Right atrium auricular region (tissue), 2 donors: ENCODE data around the gene BPIFA2. TPM values are rescaled to one million over a fixed set of nuclear protein-coding genes. Genes with fewer than 3 reads are reported as not detected.

Experiments used
- DNase-seq: peaks from one replicate; pipeline ENCODE4 v3.0.0-alpha.2; 2019; ENCODE audit warnings: low spot score
- H3K27ac ChIP-seq, 2 donors: fragments of 200-600 bp; sonication (generic); 1 replicate in 1 of 2; 2 replicates in 1 of 2; pipeline ENCODE4 v1.5.1; 2016 to 2019
- H3K27me3 ChIP-seq, 2 donors: fragments of 200-600 bp; sonication (generic); one replicate each; pipeline versions ENCODE4 v1.5.1 to v1.6.0; 2017 to 2019
- H3K36me3 ChIP-seq: fragments of 200-600 bp; sonication (generic); one replicate; pipeline ENCODE4 v1.5.1; 2016
- H3K4me1 ChIP-seq, 2 donors: fragments of 200-600 bp; sonication (generic); one replicate each; pipeline versions ENCODE4 v1.5.1 to v1.6.0; 2017 to 2019
- H3K4me3 ChIP-seq, 2 donors: fragments of 200-600 bp; sonication (generic); 1 replicate in 1 of 2; 2 replicates in 1 of 2; pipeline ENCODE4 v1.5.1; 2017 to 2019; ENCODE audit warnings: mild to moderate bottlenecking in 1 of 2, moderate library complexity in 1 of 2
- H3K9me3 ChIP-seq, 2 donors: fragments of 200-600 bp; sonication (generic); one replicate each; pipeline ENCODE4 v1.5.1; 2019
- total RNA-seq, 2 donors: library from RNA; depleted of rRNA; stranded (reverse); fragments of >200 nt; gene quantifications; one replicate each; pipeline ENCODE4 v1.1.0, GENCODE V29; 2016
- TF ChIP-seq, protein P1 (sequence below), 2 donors: fragments of 200-600 bp; sonication (generic); IDR thresholded peaks; one replicate each; pipeline ENCODE4 v1.5.1; 2019; ENCODE audit warnings: antibody characterized with exemption in 2 of 2

The BPIFA2 gene
- total RNA-seq, 2 donors from 2014 or later: not detected

DNA sequence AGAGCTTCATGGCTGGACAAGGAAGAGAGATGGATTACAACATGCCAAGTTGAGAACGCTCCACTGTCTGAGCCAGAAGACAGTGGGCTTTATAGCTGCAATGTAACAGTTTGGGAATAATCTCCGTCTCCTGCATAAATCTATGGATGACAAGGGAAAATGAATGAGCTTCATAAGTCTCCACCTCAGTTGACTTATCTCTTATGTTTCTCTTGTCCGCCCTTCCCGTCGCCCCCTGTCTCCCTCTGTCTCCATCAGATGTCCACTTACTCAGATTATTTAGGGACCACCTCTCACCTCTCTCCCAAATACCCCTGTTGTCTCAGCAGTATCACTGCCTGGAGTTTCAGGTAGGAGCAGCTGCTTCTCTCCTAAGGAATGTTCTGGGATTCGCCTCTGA is 13.7 kb upstream of the BPIFA2 start:
- DNase-seq: peak; percentile 26
- Histone ChIP-seq H3K36me3 (no peaks in the 10 kb centered on the region), H3K4me1 (no peaks in the 10 kb centered on the region), H3K4me3 (no peak overlapping the region), H3K9me3 (no peaks in the 10 kb centered on the region), H3K27ac (no peak overlapping the region), H3K27me3 (no peaks in the 10 kb centered on the region)
- TF ChIP-seq, protein P1, sequence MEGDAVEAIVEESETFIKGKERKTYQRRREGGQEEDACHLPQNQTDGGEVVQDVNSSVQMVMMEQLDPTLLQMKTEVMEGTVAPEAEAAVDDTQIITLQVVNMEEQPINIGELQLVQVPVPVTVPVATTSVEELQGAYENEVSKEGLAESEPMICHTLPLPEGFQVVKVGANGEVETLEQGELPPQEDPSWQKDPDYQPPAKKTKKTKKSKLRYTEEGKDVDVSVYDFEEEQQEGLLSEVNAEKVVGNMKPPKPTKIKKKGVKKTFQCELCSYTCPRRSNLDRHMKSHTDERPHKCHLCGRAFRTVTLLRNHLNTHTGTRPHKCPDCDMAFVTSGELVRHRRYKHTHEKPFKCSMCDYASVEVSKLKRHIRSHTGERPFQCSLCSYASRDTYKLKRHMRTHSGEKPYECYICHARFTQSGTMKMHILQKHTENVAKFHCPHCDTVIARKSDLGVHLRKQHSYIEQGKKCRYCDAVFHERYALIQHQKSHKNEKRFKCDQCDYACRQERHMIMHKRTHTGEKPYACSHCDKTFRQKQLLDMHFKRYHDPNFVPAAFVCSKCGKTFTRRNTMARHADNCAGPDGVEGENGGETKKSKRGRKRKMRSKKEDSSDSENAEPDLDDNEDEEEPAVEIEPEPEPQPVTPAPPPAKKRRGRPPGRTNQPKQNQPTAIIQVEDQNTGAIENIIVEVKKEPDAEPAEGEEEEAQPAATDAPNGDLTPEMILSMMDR (IDR thresholded peaks at IDR 0.05): no peak

DNA sequence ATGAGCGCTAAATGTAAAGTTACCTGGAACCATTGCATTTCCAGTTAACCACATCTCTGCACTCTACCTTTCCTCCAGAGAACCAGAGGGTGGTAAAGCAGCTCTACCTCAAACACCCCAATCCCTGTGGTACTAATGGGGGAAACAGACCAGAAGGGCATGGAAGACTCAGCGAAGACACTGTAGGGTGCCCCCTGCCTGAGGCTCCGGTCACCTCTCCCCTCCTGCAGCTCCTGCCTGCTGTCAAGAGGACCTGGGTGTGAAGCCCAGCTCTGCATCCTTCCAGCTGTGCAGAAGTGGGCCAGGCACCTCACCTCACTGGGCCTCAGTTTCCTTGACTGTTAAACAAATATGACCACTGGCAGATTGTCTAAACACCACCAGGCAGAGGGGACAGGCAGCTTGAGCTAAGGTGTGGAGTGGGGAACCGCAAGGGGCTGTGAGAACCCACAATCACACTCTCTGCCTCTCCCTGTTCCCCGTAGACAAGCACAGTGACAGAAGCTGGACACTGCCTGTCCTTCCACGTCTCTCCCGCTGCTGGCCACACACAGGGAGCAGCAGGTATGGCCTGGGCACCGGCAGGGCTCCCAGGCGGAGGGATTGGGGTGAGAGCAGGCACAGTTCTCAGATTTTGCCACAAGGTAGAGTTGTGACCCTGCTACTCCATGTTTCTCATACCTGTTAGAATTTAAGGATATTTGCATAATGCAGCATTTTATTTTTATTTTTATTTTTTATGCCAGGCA is 9.1 kb upstream of the BPIFA2 start:
- TF ChIP-seq, protein P1 (IDR thresholded peaks at IDR 0.05): no peak
- Histone ChIP-seq H3K4me1 (no peaks in the 10 kb centered on the region), H3K27me3 (no peaks in the 10 kb centered on the region), H3K27ac (no peak overlapping the region), H3K9me3 (no peaks in the 10 kb centered on the region), H3K4me3 (no peak overlapping the region), H3K36me3 (no peaks in the 10 kb centered on the region)
- no peak for DNase-seq

DNA sequence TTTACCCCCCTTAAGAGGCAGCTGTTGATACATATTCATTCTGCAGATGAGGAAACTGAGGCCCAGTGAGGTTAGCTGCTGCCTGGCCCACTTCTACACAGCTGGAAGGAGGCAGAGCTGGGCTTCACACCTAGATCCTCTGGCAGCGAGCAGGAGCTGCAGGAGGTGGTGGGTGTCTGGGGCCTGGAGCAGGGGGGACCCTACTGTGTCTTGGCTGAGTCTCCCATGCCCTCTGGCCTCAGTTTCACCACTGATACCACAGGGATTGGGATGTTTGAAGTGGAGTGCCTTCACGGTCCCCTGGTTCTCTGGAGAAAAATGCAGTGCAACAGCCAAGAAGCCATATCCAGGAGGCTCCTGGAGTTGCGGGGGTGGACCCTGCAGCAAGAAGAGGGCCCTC is 8.2 kb upstream of the BPIFA2 start:
- Histone ChIP-seq H3K36me3 (no peaks in the 10 kb centered on the region), H3K27ac (no peak overlapping the region), H3K27me3 (no peaks in the 10 kb centered on the region), H3K4me1 (no peaks in the 10 kb centered on the region), H3K9me3 (no peaks in the 10 kb centered on the region), H3K4me3 (no peak overlapping the region)
- no peak for DNase-seq
- TF ChIP-seq, protein P1 (IDR thresholded peaks at IDR 0.05): no peak

DNA sequence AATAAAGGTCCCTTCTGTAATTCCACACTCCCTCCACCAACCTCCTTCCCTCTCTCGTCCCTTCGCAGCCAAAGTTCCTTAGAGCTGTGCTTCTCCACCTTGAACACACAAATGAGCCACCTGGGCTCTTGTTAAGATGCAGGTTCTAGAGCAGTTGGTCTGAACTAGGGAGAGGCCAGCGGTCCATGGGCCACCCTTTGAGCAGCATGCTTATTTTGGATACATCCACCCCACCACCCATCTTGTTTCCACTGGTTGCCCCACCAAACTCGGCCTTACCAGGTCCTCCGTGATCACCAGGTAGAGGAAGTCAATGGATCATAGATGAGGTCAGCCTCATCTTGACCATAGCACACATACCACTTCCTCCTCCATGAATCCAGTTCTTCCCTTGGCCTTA is 7.3 kb upstream of the BPIFA2 start:
- Histone ChIP-seq H3K4me3 (no peak overlapping the region), H3K36me3 (no peaks in the 10 kb centered on the region), H3K9me3 (no peaks in the 10 kb centered on the region), H3K27ac (no peak overlapping the region), H3K4me1 (no peaks in the 10 kb centered on the region), H3K27me3 (no peaks in the 10 kb centered on the region)
- TF ChIP-seq, protein P1 (IDR thresholded peaks at IDR 0.05): no peak
- DNase-seq: peak; percentile 5

DNA sequence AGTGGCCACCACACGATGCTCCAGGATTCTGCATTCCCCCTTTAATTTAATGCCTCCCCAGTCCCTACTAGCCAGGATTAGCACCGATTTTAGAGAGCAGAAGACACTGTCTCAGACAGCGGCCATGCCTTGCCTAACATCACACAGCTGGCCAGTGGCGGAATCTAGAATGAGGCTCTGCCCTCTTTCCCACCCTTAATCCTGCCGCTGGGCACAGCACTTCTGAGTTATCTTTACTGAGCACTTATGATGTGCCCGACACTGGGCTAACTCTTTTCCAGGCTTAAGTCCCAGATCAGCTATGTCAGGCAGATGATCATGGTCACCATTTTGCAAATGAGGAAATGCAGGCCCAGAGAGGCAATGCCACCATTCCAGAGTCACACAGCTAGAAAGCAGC is 5.6 kb upstream of the BPIFA2 start:
- DNase-seq: peak; percentile 7
- Histone ChIP-seq H3K4me3 (no peak overlapping the region), H3K27ac (no peak overlapping the region), H3K4me1 (no peaks in the 10 kb centered on the region), H3K27me3 (no peaks in the 10 kb centered on the region), H3K9me3 (no peaks in the 10 kb centered on the region), H3K36me3 (no peaks in the 10 kb centered on the region)
- TF ChIP-seq, protein P1 (IDR thresholded peaks at IDR 0.05): no peak

DNA sequence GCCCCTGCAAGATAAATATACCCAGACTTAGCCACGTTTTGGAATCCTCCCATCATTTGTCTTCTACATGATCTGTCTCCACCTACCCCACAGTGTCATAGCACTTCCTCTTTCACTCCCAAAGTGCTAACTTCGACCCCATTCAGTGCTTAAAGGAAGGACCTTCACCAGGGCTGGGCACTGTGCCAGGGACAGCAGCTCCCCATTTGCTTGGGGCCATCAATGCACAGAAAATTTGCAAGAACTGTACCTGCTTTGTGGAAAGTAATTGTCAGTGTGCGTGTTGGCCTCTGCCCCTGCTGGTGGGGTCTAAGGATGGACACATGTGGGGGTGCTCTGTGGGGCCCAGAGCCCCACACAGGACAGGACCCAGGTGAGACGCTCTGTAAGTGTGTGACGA is 5.2 kb upstream of the BPIFA2 start:
- H3K9me3 ChIP-seq: no peaks in the 10 kb centered on the region
- H3K4me1 ChIP-seq: no peaks in the 10 kb centered on the region
- H3K27me3 ChIP-seq: no peaks in the 10 kb centered on the region
- TF ChIP-seq, protein P1 (IDR thresholded peaks at IDR 0.05): no peak
- no peak overlapping the region for H3K27ac ChIP-seq
- DNase-seq: peak; percentile 42
- no peaks in the 10 kb centered on the region for H3K36me3 ChIP-seq
- no peak overlapping the region for H3K4me3 ChIP-seq
